DMS 273 (cell line): ENCODE data around the gene HSPA1L.
"Not testable (repeated sequence)": the region's sequence is repeated elsewhere in the genome, so short reads cannot be mapped to it uniquely, and the experiment has no call there.

Experiments used
- DNase-seq: peaks from one replicate; lab custom pipeline; 2025; ENCODE audit not compliant: unreplicated experiment; lab: John Stamatoyannopoulos, UW

The HSPA1L gene

DNA sequence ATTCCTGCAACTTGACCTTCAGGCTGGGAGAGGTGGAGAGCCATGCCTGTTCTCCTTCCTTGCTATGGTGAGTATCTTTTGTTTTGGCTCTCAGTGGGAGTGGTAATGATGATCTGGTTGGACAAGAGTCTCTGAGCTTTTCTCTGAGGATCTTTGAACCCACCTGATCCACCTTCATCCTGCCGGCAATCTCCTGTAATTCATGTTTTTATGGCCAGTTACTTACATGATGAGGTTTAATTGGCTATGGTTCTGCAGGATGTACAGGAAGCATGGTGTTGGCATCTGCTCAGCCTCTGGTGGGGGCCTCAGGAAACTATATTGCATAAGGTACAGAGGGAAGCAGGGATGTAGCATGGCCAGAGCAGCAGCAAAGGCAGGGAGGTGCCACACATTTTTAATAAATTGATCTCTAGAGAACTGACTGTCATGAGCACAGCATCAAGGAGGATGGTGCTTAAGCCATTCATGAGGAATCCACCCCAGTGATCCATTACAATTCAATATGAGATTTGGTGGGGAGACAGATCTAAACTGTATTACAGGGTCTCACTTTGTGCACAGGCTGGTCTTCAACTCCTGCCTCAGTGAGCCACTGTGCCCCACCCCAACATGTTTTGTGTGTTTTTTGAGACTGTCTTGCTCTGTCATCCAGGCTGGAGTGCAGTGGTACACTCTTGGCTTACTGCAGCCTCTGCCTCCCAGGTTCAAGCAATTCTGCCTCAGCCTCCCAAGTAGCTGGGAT is 22.5 kb upstream of the HSPA1L start:
- no peak for DNase-seq

DNA sequence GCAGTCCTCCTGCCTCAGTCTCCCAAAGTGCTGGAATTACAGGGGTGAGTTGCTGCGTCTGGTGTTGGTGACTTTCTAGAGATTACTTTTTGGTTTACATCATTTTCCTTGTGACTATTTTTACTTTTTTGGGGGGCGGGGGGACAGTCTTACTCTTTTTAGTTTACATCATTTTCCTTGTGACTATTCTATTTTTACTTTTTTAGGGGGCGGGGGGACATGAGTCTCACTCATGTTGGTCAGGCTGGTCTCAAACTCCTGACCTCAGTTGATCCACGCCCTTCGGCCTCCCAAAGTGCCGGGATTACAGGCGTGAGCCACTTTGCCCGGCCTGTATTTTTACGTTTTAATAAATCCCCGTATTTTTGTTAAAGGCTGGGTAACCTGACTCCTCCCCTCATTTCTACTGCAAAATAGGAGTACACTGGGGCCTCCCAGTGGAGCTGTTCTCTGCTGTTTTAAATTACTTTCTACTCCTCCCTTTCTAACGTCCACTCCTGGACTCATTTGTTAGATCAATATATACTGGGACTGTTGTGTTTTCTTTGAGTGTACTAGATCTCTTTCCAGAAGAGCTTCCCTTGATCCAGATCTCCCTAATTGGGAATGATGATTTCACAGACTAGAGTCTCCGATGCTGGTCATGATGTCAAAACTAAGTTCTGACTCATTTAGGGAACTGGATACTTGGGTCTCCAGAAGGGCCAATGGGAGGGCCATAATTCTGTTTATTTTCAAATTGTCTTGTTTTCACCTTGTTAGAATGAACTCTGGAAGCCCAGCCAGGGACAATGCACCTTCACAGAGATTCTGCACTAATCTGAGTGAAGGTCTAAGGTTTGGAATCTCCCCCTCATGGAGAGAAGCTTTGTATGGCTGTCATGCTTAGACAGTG is 21.6 kb upstream of the HSPA1L start:
- peak; percentile 51 for DNase-seq

DNA sequence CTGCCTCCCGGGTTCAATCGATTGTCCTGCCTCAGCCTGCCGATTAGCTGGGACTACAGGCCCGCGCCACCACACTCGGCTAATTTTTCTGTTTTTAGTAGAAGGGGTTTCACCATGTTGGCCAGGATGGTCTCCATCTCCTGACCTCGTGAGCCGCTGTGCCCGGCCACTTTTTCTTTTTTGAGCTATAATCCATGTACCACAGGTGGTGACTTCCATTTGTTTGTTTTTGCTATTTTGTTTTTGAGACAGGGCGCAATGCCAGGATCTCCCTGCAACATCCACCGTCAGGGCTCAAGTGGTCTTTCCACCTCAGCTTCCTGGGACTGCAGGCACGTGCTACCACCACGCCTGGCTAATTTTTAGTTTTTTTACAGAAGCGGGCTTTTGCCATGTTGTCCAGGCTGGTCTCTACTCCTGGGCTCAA is 21.0 kb upstream of the HSPA1L start:
- peak; percentile 40 for DNase-seq

DNA sequence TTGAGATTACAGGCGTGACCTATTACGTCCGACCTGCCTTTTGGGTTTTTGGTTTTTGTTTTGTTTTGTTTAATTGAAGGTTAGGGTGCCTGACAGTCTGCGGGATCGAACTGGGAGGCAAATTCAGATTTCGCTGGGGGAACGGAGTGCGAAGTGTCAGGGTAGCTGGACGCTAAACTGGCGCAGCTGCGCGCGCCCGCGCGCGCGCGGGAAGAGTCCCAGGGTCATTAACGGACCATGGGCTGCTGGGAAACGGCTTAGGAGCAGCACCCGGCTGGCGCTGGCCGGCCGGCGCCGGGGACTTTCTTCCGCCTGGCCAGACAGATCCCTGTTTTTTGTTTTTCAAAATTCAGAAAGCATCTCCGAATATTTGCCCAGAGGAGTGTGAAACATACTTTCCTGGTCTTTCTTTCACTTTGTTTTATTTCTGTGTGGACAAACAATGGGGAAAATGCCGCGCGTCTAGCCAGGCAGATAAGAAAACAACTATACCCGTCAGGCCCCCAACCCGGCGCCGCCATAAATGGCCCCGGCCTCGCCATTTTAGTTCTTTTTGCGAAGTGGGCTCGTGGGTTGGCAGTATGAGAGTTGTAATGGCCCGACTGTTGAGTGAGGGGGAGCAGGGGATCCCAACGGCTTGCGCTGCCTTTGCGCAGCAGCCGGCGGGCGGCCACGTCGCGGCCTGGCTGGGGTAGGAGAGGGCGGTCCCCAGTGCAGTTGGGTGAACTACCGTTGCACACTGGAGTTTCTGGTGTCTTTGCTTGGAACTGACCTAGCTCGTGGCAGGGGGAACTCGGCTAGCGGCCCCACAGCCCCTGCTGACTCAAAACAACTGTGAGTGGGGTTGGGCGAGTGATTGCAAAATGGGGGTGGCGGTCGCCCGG is 19.5 kb upstream of the HSPA1L start:
- DNase-seq = peak; percentile 98

DNA sequence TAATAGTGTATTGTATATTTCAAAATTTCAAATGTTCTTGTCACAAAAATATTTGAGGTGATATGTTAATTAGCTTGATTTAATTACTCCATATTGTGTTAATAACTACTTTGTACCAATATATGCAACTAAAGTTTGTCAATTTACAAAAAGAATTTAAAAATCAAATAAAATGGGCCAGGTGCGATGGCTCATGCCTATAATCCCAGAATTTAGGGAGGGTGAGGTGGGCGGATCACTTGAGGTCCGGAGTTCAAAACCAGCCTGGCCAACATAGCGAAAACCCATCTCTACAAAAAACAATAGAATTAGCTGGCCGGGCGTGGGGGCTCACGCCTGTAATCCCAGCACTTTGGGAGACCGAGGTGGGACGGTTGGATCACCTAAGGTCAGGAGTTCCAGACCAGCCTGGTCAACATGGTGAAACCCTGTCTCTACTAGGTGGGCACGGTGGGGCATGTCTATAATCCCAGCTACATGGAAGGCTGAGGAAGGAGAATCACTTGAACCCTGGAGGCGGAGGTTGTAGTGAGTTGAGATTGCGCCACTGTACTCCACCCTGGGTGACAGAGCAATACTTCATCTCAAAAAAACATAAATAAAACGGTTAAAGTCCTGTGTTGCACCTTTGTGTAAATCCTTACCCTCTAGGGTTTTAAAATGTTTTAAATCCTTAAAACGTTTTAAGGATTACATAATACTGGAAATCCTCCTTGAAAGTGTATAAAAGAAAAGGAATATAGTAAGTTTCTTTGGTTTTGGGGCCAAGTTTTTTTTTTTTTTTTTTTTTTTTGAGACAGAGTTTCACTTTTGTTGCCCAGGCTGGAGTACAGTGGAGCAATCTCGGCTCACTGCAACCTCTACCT is 16.5 kb upstream of the HSPA1L start:
- no peak for DNase-seq

DNA sequence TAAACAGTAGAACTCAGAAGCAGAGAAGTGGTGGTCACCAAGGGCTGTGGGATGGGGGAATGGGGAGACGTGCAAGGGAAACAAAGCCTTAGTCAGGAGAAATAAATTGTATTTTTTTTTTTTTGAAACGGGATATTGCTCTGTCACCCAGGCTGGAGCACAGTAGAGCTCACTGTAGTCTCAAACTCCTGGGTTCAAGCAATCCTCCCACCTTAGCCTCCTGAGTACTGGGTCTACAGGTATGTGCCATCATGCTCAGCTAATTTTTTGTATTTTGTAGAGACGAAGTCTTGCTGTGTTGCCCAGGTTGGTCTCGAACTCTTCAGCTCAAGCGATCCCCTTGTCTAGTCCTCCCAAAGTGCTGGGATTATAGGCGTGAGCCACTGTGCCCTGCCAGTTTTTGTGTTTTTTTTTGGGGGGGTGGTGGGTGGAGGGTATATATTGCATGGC is 15.8 kb upstream of the HSPA1L start:
- no peak for DNase-seq

DNA sequence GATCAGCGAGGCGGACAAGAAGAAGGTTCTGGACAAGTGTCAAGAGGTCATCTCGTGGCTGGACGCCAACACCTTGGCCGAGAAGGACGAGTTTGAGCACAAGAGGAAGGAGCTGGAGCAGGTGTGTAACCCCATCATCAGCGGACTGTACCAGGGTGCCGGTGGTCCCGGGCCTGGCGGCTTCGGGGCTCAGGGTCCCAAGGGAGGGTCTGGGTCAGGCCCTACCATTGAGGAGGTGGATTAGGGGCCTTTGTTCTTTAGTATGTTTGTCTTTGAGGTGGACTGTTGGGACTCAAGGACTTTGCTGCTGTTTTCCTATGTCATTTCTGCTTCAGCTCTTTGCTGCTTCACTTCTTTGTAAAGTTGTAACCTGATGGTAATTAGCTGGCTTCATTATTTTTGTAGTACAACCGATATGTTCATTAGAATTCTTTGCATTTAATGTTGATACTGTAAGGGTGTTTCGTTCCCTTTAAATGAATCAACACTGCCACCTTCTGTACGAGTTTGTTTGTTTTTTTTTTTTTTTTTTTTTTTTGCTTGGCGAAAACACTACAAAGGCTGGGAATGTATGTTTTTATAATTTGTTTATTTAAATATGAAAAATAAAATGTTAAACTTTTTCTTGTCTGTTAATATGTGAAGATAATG is 14.7 kb upstream of the HSPA1L start:
- DNase-seq = peak; percentile 76

DNA sequence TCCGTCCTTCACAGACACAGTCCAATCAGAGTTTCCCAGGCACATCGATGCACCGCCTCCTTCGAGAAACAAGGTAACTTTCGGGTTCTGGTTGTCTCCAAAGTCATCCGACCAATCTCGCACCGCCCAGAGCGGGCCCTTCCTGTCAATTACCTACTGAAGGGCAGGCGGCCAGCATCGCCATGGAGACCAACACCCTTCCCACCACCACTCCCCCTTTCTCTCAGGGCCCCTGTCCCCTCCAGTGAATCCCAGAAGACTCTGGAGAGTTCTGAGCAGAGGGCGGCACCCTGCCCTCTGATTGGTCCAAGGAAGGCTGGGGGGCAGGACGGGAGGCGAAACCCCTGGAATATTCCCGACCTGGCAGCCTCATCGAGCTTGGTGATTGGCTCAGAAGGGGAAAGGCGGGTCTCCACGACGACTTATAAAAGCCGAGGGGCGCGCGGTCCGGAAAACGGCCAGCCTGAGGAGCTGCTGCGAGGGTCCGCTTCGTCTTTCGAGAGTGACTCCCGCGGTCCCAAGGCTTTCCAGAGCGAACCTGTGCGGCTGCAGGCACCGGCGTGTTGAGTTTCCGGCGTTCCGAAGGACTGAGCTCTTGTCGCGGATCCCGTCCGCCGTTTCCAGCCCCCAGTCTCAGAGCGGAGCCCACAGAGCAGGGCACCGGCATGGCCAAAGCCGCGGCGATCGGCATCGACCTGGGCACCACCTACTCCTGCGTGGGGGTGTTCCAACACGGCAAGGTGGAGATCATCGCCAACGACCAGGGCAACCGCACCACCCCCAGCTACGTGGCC is 12.4 kb upstream of the HSPA1L start, which contains the start of gene HSPA1B:
TSS of gene HSPA1B (plus strand) at position 453 of the 794 bp plus-strand sequence. CDS start at position 666, 213 bp downstream.
- peak; percentile 100 for DNase-seq

DNA sequence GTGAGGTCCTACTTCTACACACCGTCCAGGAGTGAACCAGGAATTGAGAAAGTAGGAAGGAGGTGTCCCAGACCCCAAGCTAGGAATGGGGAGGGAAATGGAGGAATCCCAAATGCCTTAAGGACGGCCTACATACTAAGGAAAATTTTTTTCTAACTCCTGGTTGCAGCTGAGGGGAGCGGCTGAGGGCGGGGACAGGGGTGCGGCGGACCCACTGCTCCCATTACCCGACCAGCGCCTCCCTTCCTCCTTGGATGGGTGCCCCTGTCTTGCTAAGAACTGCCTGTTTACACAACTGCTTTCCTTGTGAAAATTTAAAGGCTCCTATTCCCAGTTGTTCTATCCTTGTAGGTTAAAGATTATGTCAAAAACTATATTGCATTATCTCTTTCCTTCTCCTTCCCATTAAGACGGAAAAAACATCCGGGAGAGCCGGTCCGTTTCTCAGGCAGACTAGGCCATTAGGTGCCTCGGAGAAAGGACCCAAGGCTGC is 11.8 kb upstream of the HSPA1L start:
- DNase-seq = peak; percentile 93

DNA sequence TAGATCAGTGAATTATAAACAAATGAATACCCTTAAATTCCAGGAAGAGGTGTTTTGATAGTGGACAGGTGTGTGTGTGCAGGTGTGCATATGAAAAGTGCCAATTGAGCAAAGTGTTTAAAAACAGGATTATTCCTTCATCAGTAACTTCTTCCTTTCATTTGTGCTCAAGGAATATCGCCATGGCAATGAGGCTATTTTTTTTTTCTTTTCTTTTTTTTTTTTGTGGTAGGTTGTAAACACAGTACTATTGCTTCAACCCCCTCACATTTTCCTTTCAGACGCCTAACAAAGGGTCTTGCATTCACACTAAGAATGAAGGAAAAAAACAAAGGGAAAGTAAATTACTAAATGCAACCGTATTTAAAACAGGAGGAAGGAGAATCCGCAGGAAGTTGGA is 10.5 kb upstream of the HSPA1L start:
- no peak for DNase-seq

DNA sequence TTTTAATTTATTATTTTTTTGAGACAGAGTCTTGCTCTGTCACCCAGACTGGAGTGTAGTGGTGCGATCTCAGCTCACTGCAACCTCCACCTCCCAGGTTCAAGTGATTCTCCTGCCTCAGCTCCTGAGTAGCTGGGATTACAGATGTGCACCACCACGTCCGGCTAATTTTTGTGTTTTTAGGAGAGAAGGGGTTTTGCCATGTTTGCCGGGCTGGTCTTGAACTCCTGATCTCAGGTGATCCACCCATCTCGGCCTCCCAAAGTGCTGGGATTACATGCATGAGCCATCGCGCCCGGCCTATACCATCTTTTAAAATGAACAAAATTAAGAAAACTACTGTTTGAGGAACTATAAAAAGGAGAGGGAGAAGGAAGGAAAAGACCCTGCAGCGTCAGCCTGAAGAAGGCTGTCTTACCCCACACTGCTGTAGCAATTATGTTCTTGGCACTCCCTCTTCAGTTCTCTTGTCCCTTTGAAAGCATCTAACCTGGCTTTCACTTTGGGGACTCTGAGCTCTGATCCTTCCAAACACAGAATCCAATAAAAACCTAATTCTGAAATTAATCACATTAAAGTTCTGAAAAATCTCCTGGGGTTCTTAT is 8.6 kb upstream of the HSPA1L start:
- not testable (repeated sequence) for DNase-seq

DNA sequence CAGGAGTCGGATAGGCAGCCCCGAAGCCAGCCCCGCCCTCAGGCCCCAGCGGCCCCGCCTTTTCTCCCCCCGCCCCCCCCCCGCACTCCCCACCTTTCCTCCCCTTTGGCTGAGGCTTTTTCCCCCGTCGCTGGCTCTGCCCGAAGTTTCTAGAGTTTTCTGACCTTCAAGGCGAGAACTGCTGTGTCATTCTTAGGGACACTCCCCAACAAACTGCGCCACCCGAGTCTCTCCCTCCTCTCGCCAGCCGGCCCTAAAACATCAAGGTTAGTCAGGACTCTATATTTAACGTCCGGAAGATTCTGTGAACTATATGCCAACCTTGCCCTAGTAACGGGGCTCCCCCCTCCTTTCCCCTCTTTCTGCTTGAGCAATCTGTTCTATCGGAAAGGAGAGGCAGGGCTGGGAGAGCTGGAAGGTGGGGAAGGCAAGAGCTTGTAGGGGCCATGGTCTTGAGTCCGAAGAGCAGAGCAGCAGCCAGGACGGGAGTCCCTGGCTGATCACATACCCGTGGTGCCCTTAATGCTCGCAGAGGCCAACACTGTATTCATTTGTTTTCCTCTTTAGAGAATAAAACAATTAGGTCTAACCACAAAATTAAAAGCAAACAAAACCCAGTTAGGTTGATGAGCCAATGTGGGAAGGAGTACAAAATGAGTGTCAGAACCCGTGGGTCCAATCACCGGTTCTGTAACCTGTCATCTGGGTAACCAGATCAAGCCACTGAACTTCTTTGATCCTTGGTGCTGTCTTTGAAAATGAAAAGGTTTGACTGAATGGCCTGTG is 7.1 kb upstream of the HSPA1L start:
- DNase-seq = peak; percentile 72

DNA sequence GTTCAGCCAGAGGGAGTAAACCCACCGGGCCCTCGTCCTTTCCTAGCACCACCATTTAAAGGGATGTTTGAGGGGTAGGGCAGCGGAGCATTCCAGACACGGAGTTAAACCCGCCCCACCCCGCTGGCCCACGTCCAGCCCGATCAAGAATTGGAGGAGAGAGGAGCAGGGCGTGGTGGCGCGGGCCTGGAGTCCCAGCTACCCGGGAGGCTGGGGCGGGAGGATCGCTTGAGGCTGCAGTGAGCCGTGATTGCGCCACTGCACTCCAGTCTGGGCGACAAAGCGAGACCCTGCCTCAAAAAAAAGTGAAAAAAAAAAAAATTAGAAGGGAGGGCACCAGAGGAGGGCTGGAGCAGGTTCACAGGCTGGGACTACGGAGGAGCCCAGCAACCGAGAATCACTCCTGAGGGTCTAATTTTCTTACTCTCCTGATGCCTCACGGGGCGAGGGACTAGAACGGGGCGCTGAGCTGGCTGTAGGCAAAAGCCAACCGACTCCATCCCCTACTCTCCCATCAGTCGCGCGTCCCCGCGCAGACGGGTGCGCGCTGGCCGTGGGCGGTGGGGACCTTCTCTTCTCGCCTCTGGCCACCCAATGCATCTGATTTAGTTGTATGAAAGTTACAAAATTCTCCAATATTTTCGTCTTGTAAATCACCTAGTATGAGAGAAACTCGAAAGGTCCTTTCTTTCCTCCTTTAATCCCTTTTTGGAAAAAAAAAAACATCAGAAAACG is 6.4 kb upstream of the HSPA1L start:
- DNase-seq = peak; percentile 75

DNA sequence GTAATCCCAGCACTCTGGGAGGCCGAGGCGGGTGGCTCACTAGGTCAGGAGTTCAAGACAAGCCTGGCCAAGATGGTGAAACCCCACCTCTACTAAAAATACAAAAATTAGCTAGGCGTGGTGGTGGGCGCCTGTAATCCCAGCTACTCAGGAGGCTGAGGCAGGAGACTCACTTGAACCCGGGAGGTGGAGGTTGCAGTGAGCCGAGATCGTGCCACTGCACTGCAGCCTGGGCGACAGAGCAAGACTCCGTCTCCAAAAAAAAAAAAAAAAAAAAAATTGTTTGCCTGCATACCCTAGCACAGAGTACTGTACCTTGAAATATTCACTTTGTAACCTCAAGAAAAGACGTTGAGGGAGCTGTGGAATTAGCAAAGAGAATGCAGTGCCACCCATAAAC is 5.3 kb upstream of the HSPA1L start:
- DNase-seq = not testable (repeated sequence)

DNA sequence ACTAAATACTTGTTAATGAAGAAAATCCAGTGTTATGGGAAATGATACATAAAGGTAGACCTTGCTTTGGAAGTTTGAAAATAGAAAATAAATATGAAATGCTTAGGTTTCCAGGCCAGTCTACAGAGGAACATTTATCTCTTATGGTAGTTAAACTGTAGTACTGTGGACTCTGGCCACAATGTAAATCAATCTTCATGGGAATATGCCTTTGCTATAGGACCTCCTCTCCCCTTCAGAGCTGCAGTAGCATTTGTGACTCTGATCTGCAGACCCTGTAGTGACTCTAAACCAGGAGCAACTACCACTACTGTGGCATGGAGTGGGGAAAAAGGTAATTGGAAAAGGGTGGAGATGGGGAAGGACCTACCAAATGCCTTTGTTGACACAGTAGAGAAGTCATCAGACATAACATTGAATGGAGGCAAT is 4.8 kb upstream of the HSPA1L start:
- DNase-seq = no peak

DNA sequence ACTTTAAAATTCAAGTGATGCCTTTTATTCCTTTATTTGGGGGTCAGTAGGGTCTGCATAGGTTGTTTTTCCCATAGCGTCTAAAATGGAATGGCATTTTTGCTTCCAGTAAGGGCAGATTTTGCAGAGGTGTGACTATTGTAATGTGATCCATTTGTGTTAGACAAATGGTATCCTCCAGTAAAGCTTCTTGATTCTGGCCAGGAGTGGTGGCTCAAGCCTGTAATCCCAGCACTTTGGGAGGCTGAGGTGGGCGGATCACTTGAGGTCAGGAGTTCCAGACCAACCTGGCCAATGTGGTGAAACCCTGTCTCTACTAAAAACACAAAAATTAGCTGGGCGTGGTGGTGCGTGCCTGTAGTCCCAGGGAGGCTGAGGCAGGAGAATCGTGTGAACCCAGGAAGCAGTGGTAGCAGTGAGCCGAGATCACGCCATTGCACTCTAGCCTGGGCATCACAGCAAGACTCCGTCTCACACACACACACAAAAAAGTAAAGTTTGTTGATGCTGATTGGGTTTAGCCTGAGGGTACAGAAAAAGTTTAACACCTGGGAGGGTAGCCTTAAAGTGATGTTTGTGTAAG is 2.9 kb upstream of the HSPA1L start:
- peak; percentile 33 for DNase-seq
